ENCODE data around the gene ERP27.

GRCh38 chr12:14896521-14897169 is 41.7 kb downstream of the ERP27 start:
- TF ChIP-seq YY1 (IDR thresholded peaks at IDR 0.05; ENCODE audit: insufficient read depth, insufficient read length) (no peak), ZNF274 (IDR thresholded peaks at IDR 0.05; ENCODE audit: low read depth, low read length) (no peak), SUZ12 (IDR thresholded peaks at IDR 0.05; ENCODE audit: extremely low read depth, insufficient read depth, insufficient read length) (no peak)

Measured in NT2/D1 (cell line).